Measurements from ENCODE around the gene SCARB1. TPM values are rescaled to one million over a fixed set of nuclear protein-coding genes. Genes with fewer than 3 reads are reported as not detected.

SCARB1 gene
- total and polyA plus RNA-seq, 9 of the 15 experiments (the other 6 are each of a cell fraction or from before 2014, with no cell fraction given) = 0.56 to 157 (median 52.8) TPM

- WGBS (ENCODE audit: insufficient coverage, low coverage, missing lambda C conversion rate) = 83% methylated on average over 3 of the region's 3 CpGs
- intact Hi-C loops (cut with micrococcal nuclease) (no loop called here), in situ Hi-C loops (cut with MboI) (no loop called here)
- Histone ChIP-seq H3K79me2 (ENCODE audit: control insufficient read depth, insufficient read depth, low read length) (no peaks in the 10 kb centered on the region), H3K4me3 (no peak overlapping the region), H4K20me1 (replicated peaks; ENCODE audit: control insufficient read depth, insufficient read depth, low read length) (no peaks in the 10 kb centered on the region), H3K36me3 (ENCODE audit: control insufficient read depth, insufficient read depth, low read length) (peaks cover 60% of the 10 kb centered on the region; the same call in 2 of the 3 replicates), H3K4me1 (replicated peaks in 1 of 2; ENCODE audit: control insufficient read depth in 2 of 2, insufficient read depth in 2 of 2, low read length in 2 of 2) (peaks cover 10 to 35% of the 10 kb centered on the region in 2 experiments), H3K9ac (ENCODE audit: insufficient read depth in 1 of 2, low read depth in 2 of 2, low read length in 2 of 2) (no peak overlapping the region), H3K9me3 (replicated peaks; ENCODE audit: control insufficient read depth, insufficient read depth, low read depth, low read length) (no peaks in the 10 kb centered on the region), H2AFZ (ENCODE audit: low read depth, low read length) (no peak overlapping the region), H3K27me3 (ENCODE audit: control insufficient read depth in 2 of 2, insufficient read depth in 2 of 2, low read length in 2 of 2) (no peaks in the 10 kb centered on the region), H3K27ac (ENCODE audit: extremely low read depth, low read depth, low read length) (no peak overlapping the region), H3K9me1 (ENCODE audit: control insufficient read depth, insufficient read depth, low read length) (peaks cover 2% of the 10 kb centered on the region), H3K4me2 (ENCODE audit: insufficient read depth, low read length) (no peak overlapping the region)
- ChIA-PET POLR2A (interaction anchor here (0.6 kb wide), 1 partner anchor 42 kb away, joined by 3 read pairs; no protein-coding TSS in a partner anchor), CTCF (ENCODE audit: low intra/inter-chr PET ratio) (no interaction called here)
- no TSS peak for BruUV-seq (replicated peaks)
- no peak for DNase-seq (ENCODE audit: extremely low read depth in 1 of 4, low spot score in 3 of 4)
- no peak for TF ChIP-seq ZNF76 (CRISPR knock-in tag; IDR thresholded peaks at IDR 0.05; ENCODE audit: borderline replicate concordance)
- no peak for TF ChIP-seq ZBTB34 (CRISPR knock-in tag; IDR thresholded peaks at IDR 0.05)
- no peak for TF ChIP-seq ZNF655 (CRISPR knock-in tag; IDR thresholded peaks at IDR 0.05)
- TF ChIP-seq ZKSCAN3 (CRISPR knock-in tag; IDR thresholded peaks at IDR 0.05) = no peak
- no peak for TF ChIP-seq HMG20A (CRISPR knock-in tag; conservative IDR thresholded peaks at IDR 0.05)
- no peak for TF ChIP-seq ATF7 (IDR thresholded peaks at IDR 0.05)
- no peak for TF ChIP-seq NCOA2 (IDR thresholded peaks at IDR 0.05; ENCODE audit: partially characterized antibody in 2 of 2)
- no peak for TF ChIP-seq ZNF584 (CRISPR knock-in tag; IDR thresholded peaks at IDR 0.05; ENCODE audit: low read depth)
- no peak for TF ChIP-seq ZNF75A (CRISPR knock-in tag; IDR thresholded peaks at IDR 0.05)
- ATAC-seq = no peak
- FAIRE-seq = no peak
Measured at GRCh38 chr12:124780336-124780735, 83.3 kb downstream of the SCARB1 start.
